22Rv1 (cell line): ENCODE results near the gene ACAP3.

Experiments
- H3K27ac ChIP-seq: fragments of 450-650 bp; 2 replicates; pipeline ENCODE4 v1.5.1; 2017
- ZFX ChIP-seq: fragments of 450-650 bp; IDR thresholded peaks from 2 replicates; pipeline ENCODE4 v1.6.1; 2017; ENCODE audit warnings: antibody characterized with exemption, borderline replicate concordance
- TF ChIP-seq, protein P1 (sequence below): fragments of 450-650 bp; IDR thresholded peaks from 2 replicates; pipeline ENCODE4 v1.5.1; 2017; ENCODE audit warnings: mild to moderate bottlenecking

Gene ACAP3

DNA sequence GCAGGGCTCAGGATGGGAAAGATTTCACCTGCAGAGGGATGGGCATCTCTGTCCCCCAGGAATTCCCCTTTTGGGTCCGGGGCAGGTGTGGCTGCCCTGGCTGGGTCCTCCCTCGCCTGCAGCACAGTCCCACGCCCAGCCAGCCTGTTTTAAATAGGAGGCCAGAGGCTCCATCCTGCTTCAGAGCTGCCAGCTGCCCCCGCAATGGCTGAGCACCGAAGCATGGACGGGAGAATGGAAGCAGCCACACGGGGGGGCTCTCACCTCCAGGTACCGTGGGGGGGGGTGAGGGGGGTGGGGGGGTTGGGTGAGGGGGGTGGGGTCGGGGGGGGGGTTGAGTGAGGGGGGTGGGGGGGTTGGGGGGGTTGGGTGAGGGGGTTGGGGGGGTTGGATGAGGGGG lies 23.9 kb downstream of the ACAP3 start:
- no peak overlapping the region for H3K27ac ChIP-seq
- TF ChIP-seq, protein P1, sequence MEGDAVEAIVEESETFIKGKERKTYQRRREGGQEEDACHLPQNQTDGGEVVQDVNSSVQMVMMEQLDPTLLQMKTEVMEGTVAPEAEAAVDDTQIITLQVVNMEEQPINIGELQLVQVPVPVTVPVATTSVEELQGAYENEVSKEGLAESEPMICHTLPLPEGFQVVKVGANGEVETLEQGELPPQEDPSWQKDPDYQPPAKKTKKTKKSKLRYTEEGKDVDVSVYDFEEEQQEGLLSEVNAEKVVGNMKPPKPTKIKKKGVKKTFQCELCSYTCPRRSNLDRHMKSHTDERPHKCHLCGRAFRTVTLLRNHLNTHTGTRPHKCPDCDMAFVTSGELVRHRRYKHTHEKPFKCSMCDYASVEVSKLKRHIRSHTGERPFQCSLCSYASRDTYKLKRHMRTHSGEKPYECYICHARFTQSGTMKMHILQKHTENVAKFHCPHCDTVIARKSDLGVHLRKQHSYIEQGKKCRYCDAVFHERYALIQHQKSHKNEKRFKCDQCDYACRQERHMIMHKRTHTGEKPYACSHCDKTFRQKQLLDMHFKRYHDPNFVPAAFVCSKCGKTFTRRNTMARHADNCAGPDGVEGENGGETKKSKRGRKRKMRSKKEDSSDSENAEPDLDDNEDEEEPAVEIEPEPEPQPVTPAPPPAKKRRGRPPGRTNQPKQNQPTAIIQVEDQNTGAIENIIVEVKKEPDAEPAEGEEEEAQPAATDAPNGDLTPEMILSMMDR: no peak
- TF ChIP-seq ZFX: no peak

DNA sequence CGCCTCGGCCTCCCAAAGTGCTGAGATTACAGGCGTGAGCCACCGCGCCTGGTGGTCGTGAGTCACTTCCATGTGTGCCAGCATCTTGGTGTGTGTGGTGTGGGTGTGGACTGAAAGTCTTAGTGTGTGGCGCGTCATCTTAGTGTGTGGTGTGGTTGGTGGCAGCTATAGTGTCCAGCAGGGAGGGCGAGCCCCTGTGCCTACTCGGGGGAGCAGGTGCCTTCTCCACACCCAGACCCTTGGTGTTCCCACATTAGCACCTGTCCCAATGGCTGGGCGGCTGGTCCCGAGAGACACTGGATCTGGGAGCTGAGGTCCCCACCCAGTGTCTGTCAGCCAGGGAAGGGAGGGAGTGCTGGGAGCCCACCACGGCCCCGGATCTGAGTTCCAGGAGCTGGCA lies 24.7 kb downstream of the ACAP3 start:
- no peak for TF ChIP-seq ZFX
- TF ChIP-seq, protein P1: no peak
- H3K27ac ChIP-seq: no peak overlapping the region

DNA sequence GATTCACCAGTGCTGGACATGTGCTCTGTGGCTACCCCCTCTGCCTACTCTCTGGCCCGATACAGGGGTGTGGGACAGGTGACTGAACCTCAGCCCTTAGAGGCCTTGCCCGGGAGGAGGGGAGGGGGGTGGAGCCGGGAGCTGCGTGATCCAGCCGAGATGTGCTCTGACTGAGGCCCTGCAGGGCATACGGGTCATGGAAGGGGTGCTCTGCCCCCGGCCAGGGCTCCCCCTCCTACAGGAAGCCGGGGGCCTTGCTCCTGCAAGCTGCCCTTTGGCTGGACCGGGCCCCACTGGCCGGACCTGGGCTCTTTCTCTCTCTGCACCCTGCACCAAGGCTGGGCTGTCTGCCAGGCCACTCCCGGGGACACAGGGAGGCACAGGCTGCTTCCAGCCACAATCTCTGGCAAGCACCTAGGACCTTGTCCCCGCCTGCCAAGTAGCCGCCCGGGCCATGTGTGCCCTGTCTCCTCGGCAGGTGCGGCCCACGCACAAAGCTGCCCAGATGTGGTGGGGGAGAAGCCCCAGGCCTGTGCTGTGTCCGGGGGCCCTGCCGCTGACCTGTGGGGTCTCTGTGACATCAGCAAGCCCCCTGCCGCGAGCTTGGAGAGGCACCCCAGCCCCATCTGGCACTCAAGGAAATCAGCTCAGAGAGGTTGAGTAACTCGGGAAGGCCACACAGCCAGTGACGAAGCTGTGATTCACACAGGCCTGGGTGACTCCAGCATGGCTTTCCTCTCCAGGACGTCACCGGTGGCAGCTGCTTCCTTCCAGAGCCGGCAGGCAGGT lies 26.0 kb downstream of the ACAP3 start:
- no peak for TF ChIP-seq ZFX
- TF ChIP-seq, protein P1: no peak

DNA sequence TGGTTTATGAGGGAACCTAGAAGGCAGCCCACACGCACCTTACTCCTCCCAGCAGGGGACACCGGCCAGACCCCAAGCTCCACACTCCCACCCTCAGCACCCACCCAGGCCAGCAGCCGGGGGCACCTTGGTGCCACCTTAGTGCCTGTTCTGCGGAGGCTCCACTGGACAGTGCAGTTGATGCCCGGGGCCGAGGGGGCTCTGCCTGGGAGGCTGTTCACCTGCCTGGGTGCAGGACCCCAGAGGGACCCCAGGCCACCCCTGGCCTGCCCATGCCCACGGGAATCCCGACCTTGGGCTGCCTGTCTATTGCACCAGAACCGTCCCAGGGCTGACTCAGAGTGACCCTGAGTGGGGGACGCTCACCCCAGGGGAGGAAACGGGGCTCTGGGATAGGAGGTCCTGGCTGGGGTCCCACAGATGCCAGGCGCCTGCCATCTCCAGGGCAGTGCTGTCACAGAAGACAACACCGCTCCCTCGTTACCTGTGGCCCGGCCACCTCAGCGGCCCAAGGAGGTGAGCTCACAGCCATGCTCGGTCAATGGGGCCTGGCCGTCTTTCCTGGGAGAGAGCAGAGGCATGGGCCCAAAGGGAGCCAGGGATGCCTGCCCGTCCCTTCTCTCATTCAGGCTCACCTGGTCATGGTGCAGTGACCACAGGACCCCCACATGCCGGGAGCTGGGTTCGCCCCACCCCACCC lies 26.8 kb downstream of the ACAP3 start:
- TF ChIP-seq, protein P1: no peak
- TF ChIP-seq ZFX: no peak
- H3K27ac ChIP-seq: no peak overlapping the region

More for the DNA sequence above, 26.0 kb downstream of the ACAP3 start:
- no peak overlapping the region for H3K27ac ChIP-seq

DNA sequence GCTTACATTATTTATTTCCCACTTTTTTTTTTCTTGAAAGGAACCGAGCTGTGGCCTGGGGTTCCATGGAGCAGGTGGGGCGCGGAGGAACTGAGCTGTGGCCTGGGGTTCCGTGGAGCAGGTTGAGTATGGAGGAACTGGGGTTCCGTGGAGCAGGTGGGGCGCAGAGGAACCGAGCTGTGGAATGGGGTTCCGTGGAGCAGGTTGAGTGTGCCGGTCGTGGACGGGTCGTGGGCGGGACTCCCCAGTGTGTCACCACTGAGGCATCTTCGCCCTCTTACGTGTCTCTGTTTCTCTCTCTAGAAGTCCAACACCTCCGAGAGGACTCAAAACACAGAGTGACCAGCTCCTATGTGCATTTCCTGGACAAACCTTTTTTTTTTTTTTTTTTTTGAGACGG lies 28.7 kb downstream of the ACAP3 start:
- no peak overlapping the region for H3K27ac ChIP-seq
- TF ChIP-seq, protein P1: no peak
- TF ChIP-seq ZFX: no peak

DNA sequence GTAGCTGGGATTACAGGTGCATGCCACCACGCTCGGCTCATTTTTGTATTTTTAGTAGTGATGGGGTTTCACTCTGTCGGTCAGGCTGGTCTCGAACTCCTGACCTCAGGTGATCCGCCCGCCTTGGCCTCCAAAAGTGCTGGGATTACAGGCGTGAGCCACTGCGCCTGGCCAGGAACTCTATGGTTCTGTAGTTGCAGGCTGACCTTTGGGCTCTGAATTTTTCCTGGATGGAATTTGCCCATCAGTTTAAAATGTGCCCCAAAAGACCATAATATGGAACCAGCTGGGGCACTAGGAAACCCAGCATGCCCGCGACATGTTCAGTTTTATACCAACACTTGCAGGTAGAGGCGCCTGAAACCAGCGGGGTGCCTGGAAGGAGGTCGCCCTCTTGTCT lies 29.1 kb downstream of the ACAP3 start:
- TF ChIP-seq ZFX: no peak
- TF ChIP-seq, protein P1: no peak
- no peak overlapping the region for H3K27ac ChIP-seq

DNA sequence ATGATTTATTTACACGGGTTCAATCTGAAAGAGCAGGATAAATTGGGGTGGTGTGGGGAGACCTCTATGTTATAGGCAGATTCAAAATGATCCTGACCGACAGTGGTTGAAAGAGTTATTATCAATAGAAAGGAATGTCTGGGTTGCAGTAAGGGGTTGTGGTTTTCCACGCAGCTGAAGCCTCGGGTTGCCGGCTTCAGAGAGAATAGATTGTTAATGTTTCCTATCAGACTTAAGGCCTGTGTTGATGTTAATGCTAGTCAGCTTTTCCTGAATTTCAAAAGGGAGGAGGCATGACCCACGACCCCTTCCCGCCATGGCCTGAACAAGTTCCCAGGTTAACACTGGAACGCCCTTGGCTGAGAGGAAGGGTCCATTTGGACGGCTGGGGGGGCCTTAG lies 31.9 kb downstream of the ACAP3 start:
- TF ChIP-seq, protein P1: no peak
- TF ChIP-seq ZFX: no peak
- H3K27ac ChIP-seq: no peak overlapping the region
